Lung (tissue), 12 donors: ENCODE results near the gene ANKRD11. TPM values are rescaled to one million over a fixed set of nuclear protein-coding genes. Genes with fewer than 3 reads are reported as not detected.

Experiments
- ATAC-seq: fragments of 200-7000 bp; cut with Tn5 transposase; one replicate; pipeline ENCODE4 v1.9.1; 2020; ENCODE audit warnings: moderate number of reproducible peaks; ENCODE audit not compliant: insufficient read depth, low FRiP score
- DNase-seq, 3 donors: peaks; one replicate each; pipeline ENCODE4 v3.0.0-alpha.2; 2013 to 2017
- H3K27ac ChIP-seq, 2 donors: one replicate each; pipeline ENCODE4 v1.5.1; 2013; ENCODE audit warnings: mild to moderate bottlenecking in 2 of 2, moderate library complexity in 2 of 2, control low read depth in 1 of 2, inconsistent platforms in 1 of 2, low read depth in 1 of 2, low read length in 1 of 2
- H3K27me3 ChIP-seq, 3 donors: one replicate each; pipeline ENCODE4 v1.5.1; 2013; ENCODE audit warnings: low read length in 2 of 3; ENCODE audit not compliant: control insufficient read depth in 3 of 3, insufficient read depth in 3 of 3
- H3K36me3 ChIP-seq, 4 donors: one replicate each; pipeline ENCODE4 v1.5.1; 2013; ENCODE audit warnings: low read length in 4 of 4, mild to moderate bottlenecking in 1 of 4, moderate library complexity in 1 of 4; ENCODE audit not compliant: control insufficient read depth in 4 of 4, insufficient read depth in 4 of 4
- H3K4me1 ChIP-seq, 5 donors: one replicate each; pipeline ENCODE4 v1.5.1; 2013; ENCODE audit warnings: low read length in 5 of 5, mild to moderate bottlenecking in 2 of 5, moderate library complexity in 1 of 5; ENCODE audit not compliant: control insufficient read depth in 5 of 5, insufficient read depth in 5 of 5
- H3K4me3 ChIP-seq: one replicate; pipeline ENCODE4 v1.5.1; 2013; ENCODE audit warnings: mild to moderate bottlenecking, control low read depth, moderate library complexity
- H3K9ac ChIP-seq, 2 donors: one replicate each; pipeline ENCODE4 v1.5.1; 2013; ENCODE audit warnings: low read length in 2 of 2, control low read depth in 1 of 2; ENCODE audit not compliant: insufficient read depth in 1 of 2
- H3K9me3 ChIP-seq, 4 donors: one replicate each; pipeline ENCODE4 v1.5.1; 2013; ENCODE audit warnings: low read length in 3 of 4, mild to moderate bottlenecking in 1 of 4, moderate library complexity in 1 of 4; ENCODE audit not compliant: control insufficient read depth in 4 of 4, insufficient read depth in 3 of 4
- WGBS, 2 donors: extraction: QIAGEN DNeasy Blood & Tissue Kit; methylation state at CpG; one replicate each; pipeline ENCODE4 v1.1.7; 2013; 5-methylcytosine and 5-hydroxymethylcytosine counted together
- polyA plus RNA-seq, 2 donors: library from polyadenylated mRNA; stranded (reverse); fragments of 200-250 nt; gene quantifications; one replicate each; pipeline ENCODE4 v1.2.1, GENCODE V29; 2013
- total RNA-seq, 2 donors: library from RNA; depleted of rRNA in 1 of 2; stranded (reverse); fragments of >200 nt in 1 of 2; gene quantifications; one replicate each; pipeline ENCODE4 v1.2.1, GENCODE V29; 2014 to 2021
- TF ChIP-seq, protein P1 (sequence below): IDR thresholded peaks from 2 replicates; pipeline ENCODE4 v1.5.1; 2012; ENCODE audit warnings: mild to moderate bottlenecking; ENCODE audit errors: control extremely low read depth, extremely low read depth
- donor health status: control.
- donor health status: control.
- donor health status: Bipolar disorder and iron deficiency.
- donor health status: healthy.
- donor health status: DM: yes; HTN: yes; CAD: no.

ANKRD11 gene
- total and polyA plus RNA-seq, 4 donors, result 58.5 to 162 (median 89.5) TPM

DNA sequence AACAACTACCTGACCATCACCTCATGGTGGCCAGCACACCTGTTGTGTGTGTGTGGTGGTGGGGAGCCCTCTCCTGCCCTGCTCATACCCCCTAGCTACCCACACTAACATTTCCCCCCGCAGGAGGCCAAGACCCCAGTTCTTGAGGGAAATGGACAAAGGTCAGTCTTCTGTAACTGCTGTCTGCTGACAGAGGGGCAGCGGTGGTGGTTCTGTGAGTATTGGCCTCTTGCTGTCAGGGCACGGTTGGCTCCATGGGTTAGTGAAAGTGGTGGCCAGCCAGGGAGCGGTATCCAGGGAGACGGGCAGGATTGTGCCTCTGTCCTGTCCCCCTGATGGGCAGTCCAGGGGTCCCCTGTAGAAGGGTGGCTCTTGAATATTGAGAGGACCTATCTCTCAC is 246.7 kb downstream of the ANKRD11 start:
- Histone ChIP-seq H3K9me3 (peaks cover 0 to 2% (median 0%) of the 10 kb centered on the region in 4 donors), H3K36me3 (no peaks in the 10 kb centered on the region), H3K27me3 (peaks cover 0 to 5% (median 0%) of the 10 kb centered on the region in 3 donors), H3K4me3 (no peak overlapping the region), H3K4me1 (peaks cover 0 to 10% (median 0%) of the 10 kb centered on the region in 5 donors), H3K9ac (no peak overlapping the region), H3K27ac (peak overlapping the region in 1 of 2 donors; percentile 33)
- ATAC-seq (no peak), DNase-seq (no peak)
- whole genome bisulfite sequencing, 2 donors, result 90 to 91% methylated on average over 5 of the region's 5 CpGs
- TF ChIP-seq, protein P1, sequence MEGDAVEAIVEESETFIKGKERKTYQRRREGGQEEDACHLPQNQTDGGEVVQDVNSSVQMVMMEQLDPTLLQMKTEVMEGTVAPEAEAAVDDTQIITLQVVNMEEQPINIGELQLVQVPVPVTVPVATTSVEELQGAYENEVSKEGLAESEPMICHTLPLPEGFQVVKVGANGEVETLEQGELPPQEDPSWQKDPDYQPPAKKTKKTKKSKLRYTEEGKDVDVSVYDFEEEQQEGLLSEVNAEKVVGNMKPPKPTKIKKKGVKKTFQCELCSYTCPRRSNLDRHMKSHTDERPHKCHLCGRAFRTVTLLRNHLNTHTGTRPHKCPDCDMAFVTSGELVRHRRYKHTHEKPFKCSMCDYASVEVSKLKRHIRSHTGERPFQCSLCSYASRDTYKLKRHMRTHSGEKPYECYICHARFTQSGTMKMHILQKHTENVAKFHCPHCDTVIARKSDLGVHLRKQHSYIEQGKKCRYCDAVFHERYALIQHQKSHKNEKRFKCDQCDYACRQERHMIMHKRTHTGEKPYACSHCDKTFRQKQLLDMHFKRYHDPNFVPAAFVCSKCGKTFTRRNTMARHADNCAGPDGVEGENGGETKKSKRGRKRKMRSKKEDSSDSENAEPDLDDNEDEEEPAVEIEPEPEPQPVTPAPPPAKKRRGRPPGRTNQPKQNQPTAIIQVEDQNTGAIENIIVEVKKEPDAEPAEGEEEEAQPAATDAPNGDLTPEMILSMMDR, result no peak

DNA sequence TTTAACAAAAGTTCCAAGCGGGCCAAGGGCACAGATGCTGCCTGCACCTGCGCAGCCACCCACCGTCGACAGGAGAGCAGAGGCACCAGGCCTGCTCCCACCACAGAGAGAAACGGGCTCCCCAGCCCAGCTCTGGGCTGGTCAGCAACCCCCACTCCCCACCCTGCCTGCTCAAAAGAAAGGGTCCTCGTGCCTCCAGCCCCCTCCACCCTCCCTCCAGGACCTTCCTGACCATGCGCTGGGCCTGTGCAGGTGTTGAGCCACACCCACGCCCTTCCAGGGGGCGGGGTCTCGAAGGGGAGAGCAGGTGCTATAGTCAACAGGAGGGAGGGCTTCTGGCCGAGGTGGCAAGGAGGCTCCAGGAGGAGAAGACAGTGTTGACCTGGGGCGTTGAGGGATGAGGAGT is 247.6 kb downstream of the ANKRD11 start:
- no peak for ATAC-seq
- no peak overlapping the region for H3K9ac ChIP-seq
- H3K4me1 ChIP-seq, result peaks cover 0 to 10% (median 0%) of the 10 kb centered on the region in 5 donors
- peak overlapping the region in 1 of 2 donors; percentile 39 for H3K27ac ChIP-seq
- 49 to 55% methylated on average over 12 of the region's 12 CpGs for WGBS, 2 donors
- TF ChIP-seq, protein P1, result no peak
- H3K4me3 ChIP-seq, result no peak overlapping the region
- no peaks in the 10 kb centered on the region for H3K36me3 ChIP-seq
- DNase-seq, result no peak
- H3K27me3 ChIP-seq, result peaks cover 0 to 5% (median 0%) of the 10 kb centered on the region in 3 donors
- H3K9me3 ChIP-seq, result no peaks in the 10 kb centered on the region

- TF ChIP-seq, protein P1, result no peak
- 7 to 10% methylated on average over 38 of the region's 39 CpGs for WGBS, 2 donors
- Histone ChIP-seq H3K9ac (peak overlapping the region; percentile 92 to 97), H3K27me3 (peaks cover 0 to 2% (median 0%) of the 10 kb centered on the region in 3 donors), H3K9me3 (no peaks in the 10 kb centered on the region), H3K27ac (peak overlapping the region; percentile 89 to 99), H3K36me3 (no peaks in the 10 kb centered on the region), H3K4me3 (peak overlapping the region; percentile 55), H3K4me1 (peaks cover 0 to 5% (median 0%) of the 10 kb centered on the region in 5 donors)
- peak; percentile 43 for ATAC-seq
- DNase-seq, result peak; percentile 81 to 90 (median 87)
These were observed 249.0 kb downstream of the ANKRD11 start for GRCh38 chr16:89241187-89242007.
